WTC11 (cell line): ENCODE data around the gene EPHA4.

Experiments used
- ATF3 ChIP-seq: sonication (generic); formaldehyde crosslinking; conservative IDR thresholded peaks from 2 replicates; pipeline ENCODE4 v1.8.1; 2022; ENCODE audit warnings: mild to moderate bottlenecking, missing genetic modification reagents
- CREB1 ChIP-seq: sonication (generic); formaldehyde crosslinking; IDR thresholded peaks from 2 replicates; pipeline ENCODE4 v1.8.0; 2023; ENCODE audit warnings: mild to moderate bottlenecking, missing genetic modification reagents
- CTCF ChIP-seq: fragments of 200-600 bp; IDR thresholded peaks from 2 replicates; pipeline ENCODE4 v1.8.0; 2022; ENCODE audit warnings: antibody characterized with exemption
- ESRRA ChIP-seq: sonication (generic); formaldehyde crosslinking; IDR thresholded peaks from 2 replicates; pipeline ENCODE4 v1.8.1; 2022; ENCODE audit warnings: mild to moderate bottlenecking, missing genetic modification reagents, borderline replicate concordance
- FOXK1 ChIP-seq: sonication (generic); formaldehyde crosslinking; IDR thresholded peaks from 2 replicates; pipeline ENCODE4 v1.8.0; 2022; ENCODE audit warnings: mild to moderate bottlenecking, moderate library complexity, missing genetic modification reagents

GRCh38 chr2:221400411-221400810, 171.7 kb downstream of the EPHA4 start:
- no peak for TF ChIP-seq ESRRA (CRISPR knock-in tag)
- TF ChIP-seq FOXK1: no peak
- TF ChIP-seq CTCF: no peak
- TF ChIP-seq ATF3: no peak
- TF ChIP-seq CREB1 (CRISPR knock-in tag): no peak
